PC-3 (cell line): ENCODE data around the gene CGNL1. TPM values are rescaled to one million over a fixed set of nuclear protein-coding genes. Genes with fewer than 3 reads are reported as not detected.

Experiments used
- ATAC-seq: fragments of 200-7000 bp; cut with Tn5 transposase; 2 replicates; pipeline ENCODE4 v1.9.1; 2020; ENCODE audit warnings: mild to moderate bottlenecking, moderate library complexity
- BruUV-seq: library from RNA; stranded (reverse); fragments of 400-500 nt; replicated peaks from 2 replicates; lab custom pipeline; 2021; lab: Mats Ljungman, UMichigan
- CTCF ChIA-PET: fragments of 300-600 bp; sonication (Branson Sonifier 250); formaldehyde crosslinking; loops from one replicate; lab custom pipeline; 2022; ENCODE audit warnings: antibody characterized with exemption; lab: Charles Lee
- POLR2A ChIA-PET: fragments of 300-600 bp; sonication (Branson Sonifier 250); formaldehyde crosslinking; loops from one replicate; lab custom pipeline; 2022; ENCODE audit warnings: antibody characterized with exemption; ENCODE audit not compliant: unreplicated experiment; lab: Charles Lee
- DNase-seq: peaks from one replicate; pipeline ENCODE4 v3.0.0-alpha.2; 2015
- H2AFZ ChIP-seq: fragments of 300-600 bp; sonication (generic); 2 replicates; pipeline ENCODE4 v1.6.0; 2016; ENCODE audit warnings: antibody characterized with exemption, low read length
- H3F3A ChIP-seq: fragments of 300-600 bp; sonication (generic); one replicate; pipeline ENCODE4 v1.6.0; 2017; ENCODE audit warnings: antibody characterized with exemption, low read length, control low read depth, mild to moderate bottlenecking; ENCODE audit not compliant: unreplicated experiment
- H3K27ac ChIP-seq: fragments of 300-600 bp; sonication (generic); 2 replicates; pipeline ENCODE4 v1.5.1; 2016; ENCODE audit warnings: mild to moderate bottlenecking, low read length
- H3K27me3 ChIP-seq: fragments of 300-600 bp; sonication (generic); 2 replicates; pipeline ENCODE4 v1.6.1; 2016; ENCODE audit warnings: low read length, mixed read lengths
- H3K36me3 ChIP-seq: fragments of 300-600 bp; sonication (generic); 2 replicates; pipeline ENCODE4 v1.6.1; 2016; ENCODE audit warnings: low read depth, mixed run types, low read length, mixed read lengths
- H3K4me1 ChIP-seq: fragments of 300-600 bp; sonication (generic); 2 replicates; pipeline ENCODE4 v1.5.1; 2016; ENCODE audit warnings: low read length; ENCODE audit not compliant: insufficient read depth
- H3K4me2 ChIP-seq: fragments of 300-600 bp; sonication (generic); 2 replicates; pipeline ENCODE4 v1.6.0; 2016; ENCODE audit warnings: low read length
- H3K4me3 ChIP-seq: fragments of 300-600 bp; sonication (generic); 2 replicates; pipeline ENCODE4 v1.5.1; 2016; ENCODE audit warnings: mild to moderate bottlenecking, low read length, mixed read lengths
- H3K79me2 ChIP-seq: fragments of 300-600 bp; sonication (generic); 2 replicates; pipeline ENCODE4 v1.6.1; 2017; ENCODE audit warnings: low read length, mixed read lengths
- H3K9ac ChIP-seq: fragments of 300-600 bp; sonication (generic); 2 replicates; pipeline ENCODE4 v1.6.0; 2016; ENCODE audit warnings: mild to moderate bottlenecking, low read length
- H3K9me2 ChIP-seq: fragments of 300-600 bp; sonication (generic); replicated peaks from 2 replicates; pipeline ENCODE4 v1.6.1; 2016; ENCODE audit warnings: mixed run types, low read length, mixed read lengths
- H3K9me3 ChIP-seq: fragments of 300-600 bp; sonication (generic); 2 replicates; pipeline ENCODE4 v1.6.1; 2016; ENCODE audit warnings: low read length, mixed read lengths
- H4K20me1 ChIP-seq: fragments of 300-600 bp; sonication (generic); 2 replicates; pipeline ENCODE4 v1.6.1; 2016; ENCODE audit warnings: low read length, mixed read lengths
- CTCF ChIP-seq: fragments of 300-600 bp; sonication (generic); conservative IDR thresholded peaks from 2 replicates; pipeline ENCODE4 v1.5.1; 2017; ENCODE audit warnings: antibody characterized with exemption, low read depth, mild to moderate bottlenecking, low read length
- EZH2 ChIP-seq: fragments of 300-600 bp; sonication (generic); IDR thresholded peaks from one replicate; pipeline ENCODE4 v1.6.1; 2017; ENCODE audit warnings: antibody characterized with exemption, mild to moderate bottlenecking, low read length; ENCODE audit not compliant: unreplicated experiment
- EZH2phosphoT487 ChIP-seq: fragments of 300-600 bp; sonication (generic); IDR thresholded peaks from 2 replicates; pipeline ENCODE4 v1.6.1; 2018; ENCODE audit warnings: mild to moderate bottlenecking, antibody characterized with exemption, low read length, borderline replicate concordance
- intact Hi-C: fragments of 100-400 bp; cut with micrococcal nuclease; formaldehyde crosslinking; loops from 2 replicates; pipeline ENCODE4 v1.9.0; 2023
- total RNA-seq: library from RNA; depleted of rRNA; stranded (reverse); fragments of >200 nt; gene quantifications from 2 replicates; pipeline ENCODE4 v1.2.3, GENCODE V29; 2014

The CGNL1 gene
- total RNA-seq, 1 experiment from 2014 or later = 0.66 TPM

GRCh38 chr15:57547243-57547755 lies 171.0 kb downstream of the CGNL1 start:
- Histone ChIP-seq H3K36me3 (no peaks in the 10 kb centered on the region), H3K79me2 (no peaks in the 10 kb centered on the region), H3K27me3 (no peaks in the 10 kb centered on the region), H3K4me3 (no peak overlapping the region), H4K20me1 (no peaks in the 10 kb centered on the region), H3K4me2 (no peak overlapping the region), H3F3A (no peaks in the 10 kb centered on the region), H2AFZ (no peak overlapping the region), H3K27ac (no peak overlapping the region), H3K9me2 (no peaks in the 10 kb centered on the region), H3K9ac (no peak overlapping the region), H3K9me3 (no peaks in the 10 kb centered on the region), H3K4me1 (peaks cover 21% of the 10 kb centered on the region)
- TF ChIP-seq EZH2phosphoT487 (no peak), EZH2 (no peak), CTCF (no peak)
- ATAC-seq (no peak), DNase-seq (no peak)
- ChIA-PET POLR2A (no interaction called here), CTCF (no interaction called here)
- intact Hi-C loops = no loop called here
- no TSS peak for BruUV-seq

- H3K4me2 ChIP-seq = no peak overlapping the region
- H3K9ac ChIP-seq = no peak overlapping the region
- H3F3A ChIP-seq = no peaks in the 10 kb centered on the region
- no peak for DNase-seq
- H3K27me3 ChIP-seq = no peaks in the 10 kb centered on the region
- intact Hi-C loops = no loop called here
- ChIA-PET POLR2A (no interaction called here), CTCF (no interaction called here)
- TF ChIP-seq EZH2 (no peak), EZH2phosphoT487 (no peak), CTCF (no peak)
- no peak overlapping the region for H2AFZ ChIP-seq
- peaks cover 28% of the 10 kb centered on the region for H3K4me1 ChIP-seq
- H3K79me2 ChIP-seq = no peaks in the 10 kb centered on the region
- no peak overlapping the region for H3K4me3 ChIP-seq
- H3K27ac ChIP-seq = no peak overlapping the region
- H3K9me2 ChIP-seq = no peaks in the 10 kb centered on the region
- H3K9me3 ChIP-seq = no peaks in the 10 kb centered on the region
- BruUV-seq = no TSS peak
- H3K36me3 ChIP-seq = no peaks in the 10 kb centered on the region
- H4K20me1 ChIP-seq = no peaks in the 10 kb centered on the region
- no peak for ATAC-seq
Observed at GRCh38 chr15:57548351-57548750, 172.0 kb downstream of the CGNL1 start.

GRCh38 chr15:57548835-57549234 lies 172.5 kb downstream of the CGNL1 start:
- Histone ChIP-seq H3K36me3 (no peaks in the 10 kb centered on the region), H3K4me3 (no peak overlapping the region), H3K9ac (no peak overlapping the region), H3K9me2 (no peaks in the 10 kb centered on the region), H3K4me1 (peaks cover 28% of the 10 kb centered on the region), H3K27me3 (no peaks in the 10 kb centered on the region), H3K79me2 (no peaks in the 10 kb centered on the region), H3K4me2 (no peak overlapping the region), H3K9me3 (no peaks in the 10 kb centered on the region), H2AFZ (no peak overlapping the region), H3K27ac (no peak overlapping the region), H3F3A (no peaks in the 10 kb centered on the region), H4K20me1 (no peaks in the 10 kb centered on the region)
- ChIA-PET CTCF (no interaction called here), POLR2A (no interaction called here)
- intact Hi-C loops = no loop called here
- no peak for TF ChIP-seq EZH2
- TF ChIP-seq EZH2phosphoT487 = no peak
- TF ChIP-seq CTCF = no peak
- BruUV-seq = no TSS peak
- ATAC-seq (no peak), DNase-seq (no peak)
